Measurements from ENCODE around the gene PLPP7. TPM values are rescaled to one million over a fixed set of nuclear protein-coding genes. Genes with fewer than 3 reads are reported as not detected.

PLPP7 gene
- total RNA-seq, 1 donor from 2014 or later, result 0.73 TPM

DNA sequence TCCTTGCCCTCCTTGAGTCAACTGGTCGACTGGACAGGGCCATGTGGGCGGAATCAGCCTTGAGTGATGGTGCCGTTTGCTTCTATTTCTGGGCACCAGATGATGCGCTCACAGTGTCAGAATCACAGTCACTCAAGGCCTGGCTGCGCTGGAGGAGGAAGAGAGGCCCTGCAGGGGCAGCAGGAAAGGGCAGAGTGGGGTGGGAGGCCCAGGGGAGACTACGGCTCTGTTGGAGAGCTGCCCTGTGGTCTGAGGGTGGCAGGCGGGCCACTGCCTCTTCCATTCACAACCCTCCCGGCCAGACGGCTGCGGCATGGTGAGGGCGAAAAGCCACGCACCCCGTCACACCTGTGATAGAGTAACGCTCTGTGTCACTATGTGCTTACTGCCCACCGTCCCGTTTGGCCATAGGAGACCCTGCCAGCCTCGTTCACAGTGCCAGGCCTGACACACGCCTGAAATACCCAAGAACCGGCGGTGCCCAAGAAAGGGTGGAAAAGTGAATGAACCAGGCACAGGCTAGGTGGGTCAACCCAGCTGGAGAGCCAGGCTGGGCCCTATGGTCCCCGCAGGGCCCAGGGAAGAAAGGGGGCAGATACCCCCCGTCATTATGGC, 9.9 kb downstream of the PLPP7 start:
- no peaks in the 10 kb centered on the region for H3K4me1 Mint-ChIP-seq (ENCODE audit: unreplicated experiment)
- H3K27me3 Mint-ChIP-seq (ENCODE audit: unreplicated experiment), result peaks cover 9% of the 10 kb centered on the region
- H3K36me3 Mint-ChIP-seq (ENCODE audit: unreplicated experiment), result no peaks in the 10 kb centered on the region
- H3K27ac Mint-ChIP-seq (ENCODE audit: unreplicated experiment), result no peak overlapping the region
- no peak overlapping the region for H3K4me3 Mint-ChIP-seq (ENCODE audit: unreplicated experiment)
- DNase-seq (ENCODE audit: extremely low spot score, unreplicated experiment), result no peak
- no peaks in the 10 kb centered on the region for H3K9me3 Mint-ChIP-seq (ENCODE audit: unreplicated experiment)
- TF ChIP-seq, protein P1, sequence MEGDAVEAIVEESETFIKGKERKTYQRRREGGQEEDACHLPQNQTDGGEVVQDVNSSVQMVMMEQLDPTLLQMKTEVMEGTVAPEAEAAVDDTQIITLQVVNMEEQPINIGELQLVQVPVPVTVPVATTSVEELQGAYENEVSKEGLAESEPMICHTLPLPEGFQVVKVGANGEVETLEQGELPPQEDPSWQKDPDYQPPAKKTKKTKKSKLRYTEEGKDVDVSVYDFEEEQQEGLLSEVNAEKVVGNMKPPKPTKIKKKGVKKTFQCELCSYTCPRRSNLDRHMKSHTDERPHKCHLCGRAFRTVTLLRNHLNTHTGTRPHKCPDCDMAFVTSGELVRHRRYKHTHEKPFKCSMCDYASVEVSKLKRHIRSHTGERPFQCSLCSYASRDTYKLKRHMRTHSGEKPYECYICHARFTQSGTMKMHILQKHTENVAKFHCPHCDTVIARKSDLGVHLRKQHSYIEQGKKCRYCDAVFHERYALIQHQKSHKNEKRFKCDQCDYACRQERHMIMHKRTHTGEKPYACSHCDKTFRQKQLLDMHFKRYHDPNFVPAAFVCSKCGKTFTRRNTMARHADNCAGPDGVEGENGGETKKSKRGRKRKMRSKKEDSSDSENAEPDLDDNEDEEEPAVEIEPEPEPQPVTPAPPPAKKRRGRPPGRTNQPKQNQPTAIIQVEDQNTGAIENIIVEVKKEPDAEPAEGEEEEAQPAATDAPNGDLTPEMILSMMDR (IDR thresholded peaks at IDR 0.05), result no peak

DNA sequence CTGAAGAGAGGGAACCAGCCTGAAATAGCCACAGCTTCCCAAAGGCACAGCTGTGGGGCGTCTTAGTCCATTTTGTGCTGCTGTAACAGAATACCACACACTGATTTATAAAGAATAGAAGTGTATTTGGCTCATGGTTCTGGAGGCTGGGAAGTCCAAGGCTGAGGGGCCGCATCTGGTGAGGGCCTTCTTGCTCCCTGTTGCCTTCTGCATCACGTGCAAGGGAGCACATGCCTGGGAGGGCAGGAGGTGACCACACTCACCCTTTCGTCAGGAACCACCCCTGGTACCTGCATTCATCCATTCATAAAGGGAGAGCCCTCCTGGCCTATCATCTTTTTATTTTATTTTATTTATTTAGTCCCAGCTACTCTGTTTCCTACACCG, 10.4 kb downstream of the PLPP7 start:
- TF ChIP-seq, protein P1 (IDR thresholded peaks at IDR 0.05), result no peak
- no peaks in the 10 kb centered on the region for H3K4me1 Mint-ChIP-seq (ENCODE audit: unreplicated experiment)
- H3K9me3 Mint-ChIP-seq (ENCODE audit: unreplicated experiment), result no peaks in the 10 kb centered on the region
- H3K27ac Mint-ChIP-seq (ENCODE audit: unreplicated experiment), result no peak overlapping the region
- H3K4me3 Mint-ChIP-seq (ENCODE audit: unreplicated experiment), result no peak overlapping the region
- H3K27me3 Mint-ChIP-seq (ENCODE audit: unreplicated experiment), result peaks cover 9% of the 10 kb centered on the region
- DNase-seq (ENCODE audit: extremely low spot score, unreplicated experiment), result no peak
- H3K36me3 Mint-ChIP-seq (ENCODE audit: unreplicated experiment), result no peaks in the 10 kb centered on the region

DNA sequence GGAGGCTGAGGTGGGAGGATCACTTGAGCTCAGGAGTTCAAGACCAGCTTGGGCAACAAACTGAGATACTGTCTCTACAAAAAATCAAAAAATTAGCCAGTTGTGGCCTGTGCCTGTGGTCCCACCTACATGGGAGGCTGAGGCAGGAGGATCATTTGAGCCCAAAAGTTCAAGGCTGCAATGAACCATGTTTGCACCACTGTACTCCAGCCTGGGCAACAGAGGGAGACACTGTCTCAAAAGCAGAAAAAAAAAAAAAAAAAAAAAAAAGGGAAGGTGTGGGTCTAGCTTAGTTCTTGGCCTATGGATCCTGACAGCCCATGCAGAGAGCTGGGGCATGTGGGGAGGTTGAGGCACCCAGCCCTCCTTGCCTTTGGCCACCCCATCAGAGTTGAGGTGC, 10.9 kb downstream of the PLPP7 start:
- Mint-ChIP-seq H3K9me3 (ENCODE audit: unreplicated experiment) (no peaks in the 10 kb centered on the region), H3K4me1 (ENCODE audit: unreplicated experiment) (no peaks in the 10 kb centered on the region), H3K27me3 (ENCODE audit: unreplicated experiment) (peaks cover 5% of the 10 kb centered on the region), H3K27ac (ENCODE audit: unreplicated experiment) (no peak overlapping the region), H3K36me3 (ENCODE audit: unreplicated experiment) (no peaks in the 10 kb centered on the region), H3K4me3 (ENCODE audit: unreplicated experiment) (no peak overlapping the region)
- TF ChIP-seq, protein P1 (IDR thresholded peaks at IDR 0.05), result no peak
- DNase-seq (ENCODE audit: extremely low spot score, unreplicated experiment), result no peak

DNA sequence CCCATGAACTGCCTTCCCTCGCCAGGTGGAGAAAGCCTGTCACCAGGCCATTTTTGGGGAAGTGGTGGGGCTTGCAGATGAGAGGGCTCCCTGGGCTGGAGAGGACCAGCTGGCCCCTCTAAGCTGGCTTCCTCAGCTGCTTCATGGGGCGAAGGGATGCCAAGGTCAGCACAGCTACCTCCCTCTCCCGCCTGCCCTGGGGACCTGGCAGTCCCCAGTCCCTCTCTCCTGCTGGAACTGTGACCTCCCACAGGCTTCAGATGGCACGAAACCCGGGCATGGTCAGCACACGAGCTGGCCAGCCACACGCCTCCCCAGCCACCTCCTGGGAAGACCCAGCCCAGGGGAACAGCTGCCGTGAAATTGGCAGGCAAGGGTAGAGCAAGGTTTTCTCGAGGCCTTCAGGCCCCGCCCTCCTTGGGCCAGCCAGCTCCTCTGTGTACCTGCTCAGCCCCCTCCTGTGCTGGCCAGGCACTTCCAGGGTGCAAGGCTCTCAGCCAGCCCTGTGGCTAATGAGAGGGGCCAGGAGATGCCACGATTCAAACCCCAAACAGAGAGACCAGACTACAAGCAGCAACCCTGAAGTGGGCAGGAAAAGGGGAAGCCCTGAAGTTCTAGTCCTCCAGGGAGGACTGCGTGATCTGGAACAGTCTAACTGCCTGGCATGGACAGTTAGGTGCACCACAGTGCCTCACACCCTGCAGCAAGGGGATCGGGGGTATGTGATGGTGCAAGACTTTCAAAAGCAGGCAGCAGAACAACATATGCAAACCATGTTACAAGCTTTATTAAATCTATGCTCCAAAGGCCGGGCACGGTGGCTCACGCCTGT, 12.9 kb downstream of the PLPP7 start:
- no peaks in the 10 kb centered on the region for H3K9me3 Mint-ChIP-seq (ENCODE audit: unreplicated experiment)
- no peak overlapping the region for H3K4me3 Mint-ChIP-seq (ENCODE audit: unreplicated experiment)
- no peaks in the 10 kb centered on the region for H3K4me1 Mint-ChIP-seq (ENCODE audit: unreplicated experiment)
- no peak for DNase-seq (ENCODE audit: extremely low spot score, unreplicated experiment)
- H3K27me3 Mint-ChIP-seq (ENCODE audit: unreplicated experiment), result peaks cover 3% of the 10 kb centered on the region
- H3K27ac Mint-ChIP-seq (ENCODE audit: unreplicated experiment), result no peak overlapping the region
- TF ChIP-seq, protein P1 (IDR thresholded peaks at IDR 0.05), result no peak
- no peaks in the 10 kb centered on the region for H3K36me3 Mint-ChIP-seq (ENCODE audit: unreplicated experiment)
